Measurements from ENCODE around the gene DCC. TPM values are rescaled to one million over a fixed set of nuclear protein-coding genes. Genes with fewer than 3 reads are reported as not detected.

The DCC gene
- polyA plus RNA-seq, 1 experiment, result 0.15 TPM

DNA sequence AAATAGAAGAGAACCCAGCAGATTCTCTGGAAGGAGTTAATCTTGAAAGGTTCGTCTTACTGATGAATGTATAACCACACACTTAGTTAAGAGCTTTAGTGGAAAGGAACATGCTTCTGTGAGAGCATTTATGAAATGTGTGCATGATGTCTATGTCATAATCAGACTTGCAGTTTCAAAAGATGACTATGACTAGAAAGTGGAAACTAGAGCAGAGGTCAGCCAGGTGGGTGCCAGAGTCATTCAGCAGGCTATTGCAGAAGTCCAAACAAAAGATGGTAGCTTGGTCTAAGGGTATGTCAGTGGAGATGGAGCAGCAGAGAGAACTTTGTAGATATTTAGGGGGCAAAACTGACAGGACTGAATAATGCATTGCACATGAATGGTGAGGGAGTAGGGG lies 825.8 kb downstream of the DCC start:
- TF ChIP-seq, protein P1, sequence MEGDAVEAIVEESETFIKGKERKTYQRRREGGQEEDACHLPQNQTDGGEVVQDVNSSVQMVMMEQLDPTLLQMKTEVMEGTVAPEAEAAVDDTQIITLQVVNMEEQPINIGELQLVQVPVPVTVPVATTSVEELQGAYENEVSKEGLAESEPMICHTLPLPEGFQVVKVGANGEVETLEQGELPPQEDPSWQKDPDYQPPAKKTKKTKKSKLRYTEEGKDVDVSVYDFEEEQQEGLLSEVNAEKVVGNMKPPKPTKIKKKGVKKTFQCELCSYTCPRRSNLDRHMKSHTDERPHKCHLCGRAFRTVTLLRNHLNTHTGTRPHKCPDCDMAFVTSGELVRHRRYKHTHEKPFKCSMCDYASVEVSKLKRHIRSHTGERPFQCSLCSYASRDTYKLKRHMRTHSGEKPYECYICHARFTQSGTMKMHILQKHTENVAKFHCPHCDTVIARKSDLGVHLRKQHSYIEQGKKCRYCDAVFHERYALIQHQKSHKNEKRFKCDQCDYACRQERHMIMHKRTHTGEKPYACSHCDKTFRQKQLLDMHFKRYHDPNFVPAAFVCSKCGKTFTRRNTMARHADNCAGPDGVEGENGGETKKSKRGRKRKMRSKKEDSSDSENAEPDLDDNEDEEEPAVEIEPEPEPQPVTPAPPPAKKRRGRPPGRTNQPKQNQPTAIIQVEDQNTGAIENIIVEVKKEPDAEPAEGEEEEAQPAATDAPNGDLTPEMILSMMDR (IDR thresholded peaks at IDR 0.05; ENCODE audit: insufficient read depth, low read depth, low read length), result no peak
- CTCF ChIA-PET, result no interaction called here

DNA sequence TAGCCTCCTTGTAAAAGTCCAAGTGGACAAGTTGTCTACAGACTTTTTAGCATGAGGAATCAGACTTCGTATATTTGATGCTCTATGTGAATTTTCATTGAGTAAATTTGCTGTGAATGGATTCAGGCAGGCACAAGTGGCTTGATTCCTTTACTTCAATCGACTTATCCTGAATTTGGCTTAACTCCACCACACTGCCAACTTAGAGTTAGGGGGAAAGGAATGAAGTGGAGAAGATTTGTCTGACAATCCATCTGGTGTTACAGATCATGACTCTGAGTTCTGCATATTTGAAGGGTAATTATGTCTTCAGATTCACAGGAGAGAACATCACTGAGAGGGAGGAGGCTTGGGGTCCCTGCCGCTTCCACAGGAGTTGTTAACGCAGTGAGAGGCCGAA lies 829.3 kb downstream of the DCC start:
- Histone ChIP-seq H3K4me3 (ENCODE audit: low read depth, low read length) (no peak overlapping the region), H3K36me3 (ENCODE audit: control insufficient read depth, insufficient read depth, low read length) (no peaks in the 10 kb centered on the region), H3K27me3 (ENCODE audit: control insufficient read depth, insufficient read depth, low read length) (no peaks in the 10 kb centered on the region)
- TF ChIP-seq, protein P1 (IDR thresholded peaks at IDR 0.05; ENCODE audit: insufficient read depth, low read depth, low read length), result no peak
- POLR2A ChIA-PET, result no interaction called here
- no peak for DNase-seq (ENCODE audit: low read depth)
- CTCF ChIA-PET, result no interaction called here

More for the DNA sequence above, 825.8 kb downstream of the DCC start:
- DNase-seq (ENCODE audit: low read depth), result no peak
- POLR2A ChIA-PET, result no interaction called here
- no peaks in the 10 kb centered on the region for H3K27me3 ChIP-seq (ENCODE audit: control insufficient read depth, insufficient read depth, low read length)
- no peak overlapping the region for H3K4me3 ChIP-seq (ENCODE audit: low read depth, low read length)
- no peaks in the 10 kb centered on the region for H3K36me3 ChIP-seq (ENCODE audit: control insufficient read depth, insufficient read depth, low read length)

- ChIA-PET CTCF (no interaction called here), POLR2A (no interaction called here)
- TF ChIP-seq, protein P1 (IDR thresholded peaks at IDR 0.05; ENCODE audit: insufficient read depth, low read depth, low read length), result no peak
- no peak for DNase-seq (ENCODE audit: low read depth)
- no peaks in the 10 kb centered on the region for H3K27me3 ChIP-seq (ENCODE audit: control insufficient read depth, insufficient read depth, low read length)
- no peak overlapping the region for H3K4me3 ChIP-seq (ENCODE audit: low read depth, low read length)
- H3K36me3 ChIP-seq (ENCODE audit: control insufficient read depth, insufficient read depth, low read length), result no peaks in the 10 kb centered on the region
Observed at GRCh38 chr18:53191634-53192033, 851.6 kb downstream of the DCC start.

- Histone ChIP-seq H3K4me3 (ENCODE audit: low read depth, low read length) (no peak overlapping the region), H3K36me3 (ENCODE audit: control insufficient read depth, insufficient read depth, low read length) (no peaks in the 10 kb centered on the region), H3K27me3 (ENCODE audit: control insufficient read depth, insufficient read depth, low read length) (no peaks in the 10 kb centered on the region)
- ChIA-PET CTCF (no interaction called here), POLR2A (no interaction called here)
- TF ChIP-seq, protein P1 (IDR thresholded peaks at IDR 0.05; ENCODE audit: insufficient read depth, low read depth, low read length), result no peak
- no peak for DNase-seq (ENCODE audit: low read depth)
Observed at GRCh38 chr18:53193870-53194269, 853.9 kb downstream of the DCC start.

GRCh38 chr18:53219853-53220252 lies 879.9 kb downstream of the DCC start:
- H3K36me3 ChIP-seq (ENCODE audit: control insufficient read depth, insufficient read depth, low read length), result no peaks in the 10 kb centered on the region
- CTCF ChIA-PET, result no interaction called here
- no peak overlapping the region for H3K4me3 ChIP-seq (ENCODE audit: low read depth, low read length)
- POLR2A ChIA-PET, result no interaction called here
- TF ChIP-seq, protein P1 (IDR thresholded peaks at IDR 0.05; ENCODE audit: insufficient read depth, low read depth, low read length), result no peak
- no peak for DNase-seq (ENCODE audit: low read depth)
- no peaks in the 10 kb centered on the region for H3K27me3 ChIP-seq (ENCODE audit: control insufficient read depth, insufficient read depth, low read length)
